ENCODE results near the gene ASNSD1.

ASNSD1 gene

DNA sequence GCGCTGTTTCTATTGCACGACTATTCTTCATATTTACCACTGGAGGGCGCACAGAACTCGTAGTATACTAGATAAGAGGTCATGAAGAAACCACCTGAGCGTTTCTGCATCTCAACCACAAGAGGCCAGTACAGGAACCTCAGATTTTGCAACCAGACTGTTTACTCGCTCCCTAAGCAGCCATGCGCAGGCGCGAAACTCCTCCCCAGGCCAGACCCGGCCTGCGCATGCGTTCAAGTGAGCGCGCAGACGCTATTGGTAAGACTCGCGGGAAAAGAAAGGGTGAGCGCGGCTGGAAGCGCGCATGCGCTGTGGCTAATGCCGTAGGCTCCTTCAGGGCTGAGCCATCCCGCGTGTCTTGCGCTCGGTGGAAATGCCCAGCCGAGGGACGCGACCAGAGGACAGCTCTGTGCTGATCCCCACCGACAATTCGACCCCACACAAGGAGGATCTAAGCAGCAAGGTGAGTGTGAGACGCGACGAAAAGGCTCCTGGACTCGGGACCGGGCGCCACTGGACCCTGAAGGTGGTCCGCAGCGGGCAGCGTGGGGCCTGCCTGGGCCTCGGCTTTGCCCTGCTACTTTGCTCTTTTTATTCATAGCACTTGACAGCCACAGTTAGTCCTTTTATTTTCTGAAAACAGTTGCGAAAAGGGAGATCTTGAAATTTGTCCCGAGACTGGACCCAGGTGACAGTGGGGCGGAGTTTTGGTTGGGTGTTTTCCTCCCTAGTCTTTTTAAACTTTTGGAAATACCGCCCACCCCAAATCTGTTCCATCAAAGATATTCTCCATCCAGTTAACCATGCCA is at the start of gene ASNSD1:
TSS of gene ASNSD1 (plus strand) at position 312 of the 809 bp plus-strand sequence. CDS start 4,674 bp downstream, outside the sequence.
- Histone ChIP-seq H3K4me3 (ENCODE audit: low read length) (peak within 1 kb of the TSS; percentile 87), H3K4me1 (ENCODE audit: insufficient read depth, low read length) (0 out of 2 replicates have a peak, but pooled peaks cover 3% of the 10 kb centered on the region), H3K36me3 (ENCODE audit: insufficient read depth, low read depth, low read length) (peaks cover 18% of the 10 kb centered on the region; the same call in 1 of the 2 replicates), H3K27ac (ENCODE audit: low read length) (no peak within 1 kb of the TSS), H3K9me3 (ENCODE audit: insufficient read depth, low read depth, low read length) (no peaks in the 10 kb centered on the region), H3K9ac (ENCODE audit: low read depth, low read length) (peak within 1 kb of the TSS; percentile 94), H3K27me3 (ENCODE audit: insufficient read depth, low read length) (no peaks in the 10 kb centered on the region)

DNA sequence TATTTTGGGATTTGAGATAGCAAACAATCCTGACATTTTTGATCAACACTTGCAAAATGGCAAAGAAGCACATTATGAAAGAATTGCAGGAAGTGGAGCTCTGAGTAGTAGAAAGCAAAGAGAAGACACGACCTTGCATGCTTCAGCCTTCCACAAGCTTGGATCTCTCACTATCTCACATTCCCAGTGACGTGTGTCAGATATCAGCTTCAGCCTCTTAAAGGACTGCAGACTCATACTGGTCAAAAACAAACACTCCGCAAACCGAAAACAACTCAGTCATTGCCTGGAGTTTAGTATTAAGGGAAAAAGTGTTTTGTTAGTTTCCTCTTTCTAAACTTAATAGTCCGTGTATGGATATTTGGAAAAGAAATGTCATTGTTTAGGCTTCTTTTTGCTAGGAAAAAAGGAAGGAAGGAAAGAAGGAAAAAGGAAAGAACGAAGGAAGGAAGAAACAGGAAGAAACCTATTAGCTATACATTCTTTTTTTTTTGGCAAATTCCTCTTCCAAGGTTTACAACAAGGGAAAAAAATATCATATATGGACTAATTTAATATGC is 48.1 kb upstream of the ASNSD1 start:
- no peaks in the 10 kb centered on the region for H3K36me3 ChIP-seq (ENCODE audit: insufficient read depth, low read depth, low read length)
- no peaks in the 10 kb centered on the region for H3K27me3 ChIP-seq (ENCODE audit: insufficient read depth, low read length)
- no peak overlapping the region for H3K27ac ChIP-seq (ENCODE audit: low read length)
- no peak overlapping the region for H3K4me3 ChIP-seq (ENCODE audit: low read length)
- H3K9ac ChIP-seq (ENCODE audit: low read depth, low read length), result no peak overlapping the region
- no peaks in the 10 kb centered on the region for H3K4me1 ChIP-seq (ENCODE audit: insufficient read depth, low read length)
- H3K9me3 ChIP-seq (ENCODE audit: insufficient read depth, low read depth, low read length), result no peaks in the 10 kb centered on the region

DNA sequence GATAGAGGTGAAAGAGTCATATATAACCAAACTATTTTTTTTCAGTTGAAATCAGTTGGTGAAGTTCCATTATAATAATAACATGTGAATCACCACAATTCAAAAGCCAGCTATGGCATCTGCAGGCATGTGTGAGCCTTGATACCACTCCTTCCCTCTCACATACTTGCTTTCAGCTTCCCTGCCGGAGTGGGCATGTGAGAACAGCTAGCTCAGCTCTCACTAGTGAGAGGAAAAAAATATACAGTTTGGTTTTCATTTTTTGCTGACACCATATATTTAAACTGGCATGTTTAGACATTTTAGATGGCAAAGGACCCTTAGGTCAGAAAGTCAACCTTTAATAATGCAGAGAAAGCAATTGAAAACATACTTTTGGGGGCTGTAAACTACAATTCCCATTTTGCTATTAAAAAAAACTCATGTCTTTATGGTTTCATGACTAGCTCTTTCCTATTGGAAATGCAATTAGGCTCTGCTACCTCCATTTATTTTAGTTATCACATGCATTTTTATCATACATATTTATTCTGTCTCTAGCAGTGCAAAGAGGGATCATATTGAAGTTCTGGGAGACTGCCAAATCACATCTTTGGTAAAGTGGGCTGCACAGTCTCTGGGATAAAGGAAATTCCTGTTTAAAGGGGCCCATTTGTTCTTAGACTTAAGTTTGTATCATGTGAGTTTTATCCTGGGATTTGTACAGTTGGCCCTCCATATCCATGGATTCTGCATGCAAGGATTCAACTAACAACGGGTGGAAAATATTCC is 47.4 kb upstream of the ASNSD1 start:
- Histone ChIP-seq H3K27ac (ENCODE audit: low read length) (no peak overlapping the region), H3K36me3 (ENCODE audit: insufficient read depth, low read depth, low read length) (no peaks in the 10 kb centered on the region), H3K27me3 (ENCODE audit: insufficient read depth, low read length) (no peaks in the 10 kb centered on the region), H3K9ac (ENCODE audit: low read depth, low read length) (no peak overlapping the region), H3K4me3 (ENCODE audit: low read length) (no peak overlapping the region), H3K4me1 (ENCODE audit: insufficient read depth, low read length) (no peaks in the 10 kb centered on the region), H3K9me3 (ENCODE audit: insufficient read depth, low read depth, low read length) (no peaks in the 10 kb centered on the region)

DNA sequence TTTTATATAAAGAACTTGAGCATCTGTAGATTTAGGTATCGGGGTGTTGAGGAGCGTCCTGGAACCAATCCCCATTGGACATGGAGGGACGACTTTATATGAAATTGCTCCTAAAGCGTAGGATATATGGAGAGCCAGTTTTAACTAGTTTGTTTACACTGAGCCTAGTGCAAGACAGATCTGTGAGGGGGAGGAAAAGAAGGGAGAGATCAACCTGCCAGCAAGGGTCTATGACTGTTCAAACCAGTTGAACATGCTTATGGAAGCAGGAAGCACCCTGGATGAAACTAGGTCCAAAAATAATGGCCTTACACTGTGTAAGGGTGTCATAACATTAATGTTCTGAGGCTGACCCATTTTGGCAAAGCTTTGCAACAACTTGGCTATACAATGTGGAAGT is 46.7 kb upstream of the ASNSD1 start:
- Histone ChIP-seq H3K4me1 (ENCODE audit: insufficient read depth, low read length) (no peaks in the 10 kb centered on the region), H3K4me3 (ENCODE audit: low read length) (no peak overlapping the region), H3K36me3 (ENCODE audit: insufficient read depth, low read depth, low read length) (no peaks in the 10 kb centered on the region), H3K9ac (ENCODE audit: low read depth, low read length) (no peak overlapping the region), H3K9me3 (ENCODE audit: insufficient read depth, low read depth, low read length) (no peaks in the 10 kb centered on the region), H3K27me3 (ENCODE audit: insufficient read depth, low read length) (no peaks in the 10 kb centered on the region), H3K27ac (ENCODE audit: low read length) (no peak overlapping the region)

DNA sequence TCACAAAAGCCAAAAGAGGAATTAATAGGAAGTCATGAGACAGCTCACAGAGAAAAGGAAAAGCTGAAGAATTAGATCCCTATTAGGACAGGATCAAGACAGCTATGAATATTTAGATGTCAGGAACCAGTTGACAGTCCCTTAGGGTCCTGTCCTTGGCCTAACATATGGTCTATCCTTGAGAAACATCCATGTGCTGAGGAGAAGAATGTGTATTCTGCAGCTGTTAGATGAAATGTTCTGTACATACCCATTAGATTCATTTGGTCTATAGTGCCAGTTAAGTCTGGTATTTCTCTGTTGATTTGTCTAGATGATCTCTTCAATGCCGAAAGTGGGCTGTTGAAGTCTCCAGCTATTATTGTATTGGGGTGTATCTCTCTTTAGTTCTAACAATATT is 43.1 kb upstream of the ASNSD1 start:
- no peaks in the 10 kb centered on the region for H3K27me3 ChIP-seq (ENCODE audit: insufficient read depth, low read length)
- no peaks in the 10 kb centered on the region for H3K4me1 ChIP-seq (ENCODE audit: insufficient read depth, low read length)
- no peaks in the 10 kb centered on the region for H3K36me3 ChIP-seq (ENCODE audit: insufficient read depth, low read depth, low read length)
- no peaks in the 10 kb centered on the region for H3K9me3 ChIP-seq (ENCODE audit: insufficient read depth, low read depth, low read length)
- H3K4me3 ChIP-seq (ENCODE audit: low read length), result no peak overlapping the region
- no peak overlapping the region for H3K27ac ChIP-seq (ENCODE audit: low read length)
- H3K9ac ChIP-seq (ENCODE audit: low read depth, low read length), result no peak overlapping the region

DNA sequence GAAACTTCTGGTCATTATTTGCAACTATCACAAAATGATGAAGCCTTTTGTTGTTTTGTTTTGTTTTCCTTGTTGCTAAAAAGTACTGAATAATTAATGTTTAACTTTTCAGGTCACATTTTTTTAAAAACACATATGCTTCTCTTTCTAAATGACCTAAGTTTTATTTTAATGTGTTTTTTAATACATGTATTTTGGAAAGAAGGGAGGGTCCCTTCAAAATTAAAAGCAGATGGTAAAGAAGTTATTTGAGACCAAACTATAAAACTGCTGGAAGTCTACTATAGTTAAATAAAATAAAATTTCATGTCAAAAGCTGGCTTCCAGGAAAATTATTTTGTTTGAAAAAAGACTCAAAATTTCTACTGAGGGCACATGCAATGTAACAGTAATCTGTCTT is 39.5 kb upstream of the ASNSD1 start:
- Histone ChIP-seq H3K27ac (ENCODE audit: low read length) (no peak overlapping the region), H3K36me3 (ENCODE audit: insufficient read depth, low read depth, low read length) (no peaks in the 10 kb centered on the region), H3K27me3 (ENCODE audit: insufficient read depth, low read length) (no peaks in the 10 kb centered on the region)

DNA sequence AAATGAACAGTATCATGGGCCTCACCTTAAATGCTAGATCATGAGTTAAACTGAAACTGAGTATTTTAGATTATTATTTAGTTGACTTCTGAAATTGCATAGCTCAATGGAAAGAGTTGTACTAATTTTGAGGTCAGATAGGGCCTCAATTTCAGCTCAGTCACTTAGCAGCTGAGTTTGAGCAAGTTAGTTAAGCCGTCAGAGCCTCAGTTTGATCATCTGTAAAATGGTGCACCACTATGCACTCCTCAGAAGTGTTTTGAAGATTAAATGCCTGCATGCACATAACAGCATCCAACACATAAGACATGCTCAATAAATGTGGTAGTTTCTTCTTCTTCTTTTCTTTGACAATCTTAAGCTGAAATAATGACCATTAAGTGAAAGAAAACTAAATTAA is 38.2 kb upstream of the ASNSD1 start:
- H3K36me3 ChIP-seq (ENCODE audit: insufficient read depth, low read depth, low read length), result no peaks in the 10 kb centered on the region
- H3K9ac ChIP-seq (ENCODE audit: low read depth, low read length), result no peak overlapping the region
- no peak overlapping the region for H3K4me3 ChIP-seq (ENCODE audit: low read length)
- H3K27ac ChIP-seq (ENCODE audit: low read length), result no peak overlapping the region
- no peaks in the 10 kb centered on the region for H3K9me3 ChIP-seq (ENCODE audit: insufficient read depth, low read depth, low read length)
- H3K27me3 ChIP-seq (ENCODE audit: insufficient read depth, low read length), result no peaks in the 10 kb centered on the region
- peaks cover 3% of the 10 kb centered on the region; the same call in 1 of the 2 replicates for H3K4me1 ChIP-seq (ENCODE audit: insufficient read depth, low read length)

More for the DNA sequence above, 39.5 kb upstream of the ASNSD1 start:
- Histone ChIP-seq H3K9ac (ENCODE audit: low read depth, low read length) (no peak overlapping the region), H3K4me3 (ENCODE audit: low read length) (no peak overlapping the region), H3K9me3 (ENCODE audit: insufficient read depth, low read depth, low read length) (no peaks in the 10 kb centered on the region), H3K4me1 (ENCODE audit: insufficient read depth, low read length) (peaks cover 3% of the 10 kb centered on the region; the same call in 1 of the 2 replicates)

DNA sequence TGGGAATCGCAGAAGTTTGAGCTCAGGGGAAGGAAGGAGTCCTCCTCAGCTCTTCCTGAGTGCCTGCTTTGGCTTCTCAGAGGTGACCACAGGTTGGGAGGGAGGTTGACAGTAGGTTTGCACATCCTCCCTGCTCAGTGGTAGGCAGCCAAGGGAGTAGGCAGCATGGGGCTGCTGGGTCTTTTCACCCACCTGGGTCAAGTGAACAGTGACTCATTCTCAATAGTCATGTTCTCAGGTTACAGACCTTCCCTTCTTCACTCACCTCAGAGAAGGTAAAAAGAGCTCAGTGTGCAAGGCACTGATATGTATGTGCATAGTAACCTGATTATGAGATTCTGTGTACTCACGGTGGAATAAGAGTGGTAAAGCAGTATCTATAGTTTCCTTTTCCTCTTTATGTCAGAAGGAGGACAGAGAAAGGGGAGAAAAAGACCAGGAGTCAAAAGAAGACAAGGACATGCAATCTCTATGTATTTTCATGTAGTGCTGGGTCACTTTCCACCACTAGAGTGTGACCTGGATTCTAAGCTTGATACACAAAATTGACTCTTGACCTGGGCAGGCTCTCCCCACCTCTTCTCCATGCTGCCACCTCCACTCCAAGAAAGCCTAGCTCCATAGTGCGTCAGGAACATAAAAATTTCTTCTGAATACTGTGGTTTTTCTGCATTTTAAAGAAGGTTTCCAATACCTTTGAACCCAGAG is 36.5 kb upstream of the ASNSD1 start:
- Histone ChIP-seq H3K36me3 (ENCODE audit: insufficient read depth, low read depth, low read length) (no peaks in the 10 kb centered on the region), H3K27me3 (ENCODE audit: insufficient read depth, low read length) (no peaks in the 10 kb centered on the region), H3K27ac (ENCODE audit: low read length) (no peak overlapping the region), H3K9ac (ENCODE audit: low read depth, low read length) (no peak overlapping the region), H3K4me1 (ENCODE audit: insufficient read depth, low read length) (peaks cover 3% of the 10 kb centered on the region; the same call in 1 of the 2 replicates), H3K4me3 (ENCODE audit: low read length) (no peak overlapping the region), H3K9me3 (ENCODE audit: insufficient read depth, low read depth, low read length) (no peaks in the 10 kb centered on the region)

DNA sequence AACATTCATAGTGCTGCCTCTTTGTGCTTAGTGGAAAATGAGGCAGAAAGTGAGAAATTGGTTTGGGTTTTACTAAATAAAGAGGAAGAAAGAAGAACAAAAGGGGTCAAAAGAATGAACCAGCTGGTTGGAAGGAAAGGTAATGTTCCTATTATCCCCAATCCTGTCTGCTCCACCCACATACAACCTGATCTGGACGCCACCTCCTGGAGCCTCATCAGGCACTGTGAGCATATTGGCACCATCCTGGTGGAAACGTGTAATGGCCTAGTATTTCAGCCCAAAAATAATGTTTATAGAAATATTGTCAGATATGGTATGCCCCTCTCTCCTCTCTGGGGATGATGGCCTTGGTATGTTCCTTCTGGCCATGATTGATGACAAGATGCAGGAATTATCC is 35.6 kb upstream of the ASNSD1 start:
- no peak overlapping the region for H3K9ac ChIP-seq (ENCODE audit: low read depth, low read length)
- no peak overlapping the region for H3K27ac ChIP-seq (ENCODE audit: low read length)
- H3K27me3 ChIP-seq (ENCODE audit: insufficient read depth, low read length), result no peaks in the 10 kb centered on the region
- H3K36me3 ChIP-seq (ENCODE audit: insufficient read depth, low read depth, low read length), result no peaks in the 10 kb centered on the region
- peaks cover 3% of the 10 kb centered on the region; the same call in 1 of the 2 replicates for H3K4me1 ChIP-seq (ENCODE audit: insufficient read depth, low read length)
- H3K9me3 ChIP-seq (ENCODE audit: insufficient read depth, low read depth, low read length), result no peaks in the 10 kb centered on the region
- H3K4me3 ChIP-seq (ENCODE audit: low read length), result no peak overlapping the region

DNA sequence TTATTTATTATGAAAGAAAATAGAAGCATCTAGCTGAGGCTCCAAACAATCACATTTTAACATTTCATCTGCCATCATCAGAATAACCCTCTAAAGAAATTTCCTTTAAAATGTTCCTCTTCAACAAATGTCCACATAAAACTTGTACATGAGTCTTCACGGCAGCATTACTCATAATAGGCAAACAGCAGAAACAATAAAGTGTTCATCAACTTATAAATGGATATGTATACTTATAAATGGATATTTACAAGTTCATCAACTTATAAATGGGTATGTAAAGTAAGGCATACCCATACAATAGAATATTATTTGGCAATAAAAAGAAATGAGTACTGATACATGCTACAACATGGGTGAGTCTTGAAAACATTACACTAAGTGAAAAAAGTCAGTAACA is 33.5 kb upstream of the ASNSD1 start:
- no peak overlapping the region for H3K27ac ChIP-seq (ENCODE audit: low read length)
- no peak overlapping the region for H3K9ac ChIP-seq (ENCODE audit: low read depth, low read length)
- H3K4me1 ChIP-seq (ENCODE audit: insufficient read depth, low read length), result peaks cover 3% of the 10 kb centered on the region; the same call in 1 of the 2 replicates
- no peaks in the 10 kb centered on the region for H3K36me3 ChIP-seq (ENCODE audit: insufficient read depth, low read depth, low read length)
- no peak overlapping the region for H3K4me3 ChIP-seq (ENCODE audit: low read length)
- no peaks in the 10 kb centered on the region for H3K27me3 ChIP-seq (ENCODE audit: insufficient read depth, low read length)
- no peaks in the 10 kb centered on the region for H3K9me3 ChIP-seq (ENCODE audit: insufficient read depth, low read depth, low read length)

DNA sequence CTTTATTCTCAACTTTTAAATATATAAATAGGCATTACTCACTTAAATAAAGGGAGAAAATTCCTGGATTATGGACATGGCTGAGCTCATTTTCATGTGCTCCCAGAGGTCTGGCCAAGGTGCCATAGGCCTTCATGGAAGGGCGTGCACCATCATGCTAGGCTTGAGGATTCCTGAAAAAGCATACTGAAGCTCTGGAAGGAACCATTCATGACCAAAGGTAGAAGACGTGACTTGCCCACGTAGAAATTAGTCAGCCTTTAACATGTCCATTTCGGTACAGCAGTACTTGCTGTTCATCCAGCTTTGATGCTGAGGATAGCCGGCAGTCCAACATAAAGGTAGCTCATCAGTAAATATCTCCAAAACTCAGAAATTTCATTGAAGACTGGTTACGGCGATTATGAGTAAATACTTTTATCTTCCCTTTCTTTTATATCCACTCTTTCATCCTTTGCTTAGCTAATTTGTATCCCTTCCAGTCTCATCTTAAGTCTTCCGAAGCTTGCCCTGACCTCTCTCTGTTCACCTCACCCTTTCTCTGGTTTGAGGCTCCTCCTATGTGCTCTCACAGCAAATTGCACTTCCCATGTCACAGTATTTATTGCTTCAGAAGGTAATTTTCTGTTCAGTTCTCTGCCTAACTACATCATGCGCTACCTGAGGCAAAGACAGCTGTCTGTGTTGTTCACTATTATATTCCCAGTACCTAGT is 32.3 kb upstream of the ASNSD1 start:
- H3K36me3 ChIP-seq (ENCODE audit: insufficient read depth, low read depth, low read length), result no peaks in the 10 kb centered on the region

More for the DNA sequence above, 32.3 kb upstream of the ASNSD1 start:
- H3K9ac ChIP-seq (ENCODE audit: low read depth, low read length), result no peak overlapping the region
- no peak overlapping the region for H3K27ac ChIP-seq (ENCODE audit: low read length)
- no peaks in the 10 kb centered on the region for H3K9me3 ChIP-seq (ENCODE audit: insufficient read depth, low read depth, low read length)
- H3K27me3 ChIP-seq (ENCODE audit: insufficient read depth, low read length), result no peaks in the 10 kb centered on the region
- H3K4me1 ChIP-seq (ENCODE audit: insufficient read depth, low read length), result peaks cover 3% of the 10 kb centered on the region; the same call in 1 of the 2 replicates
- H3K4me3 ChIP-seq (ENCODE audit: low read length), result no peak overlapping the region

All from iPS-20b (cell line).